GM19455 (cell line): ENCODE results near the gene IL22RA2.
A peak's percentile ranks its signal among the peaks of the same experiment; 100 is the strongest.

Experiments
- ATAC-seq: cut with Tn5 transposase; IDR thresholded peaks from one replicate; pipeline ENCODE4 v1.9.1; 2021; ENCODE audit not compliant: unreplicated experiment

IL22RA2 gene

GRCh38 chr6:137097526-137097925, 75.9 kb downstream of the IL22RA2 start:
- ATAC-seq: no peak

GRCh38 chr6:137097057-137097456, 76.4 kb downstream of the IL22RA2 start:
- ATAC-seq: peak; percentile 43

- peak; percentile 74 for ATAC-seq
Observed at GRCh38 chr6:137095651-137096238, 77.7 kb downstream of the IL22RA2 start.

- ATAC-seq: no peak
Observed at GRCh38 chr6:137095093-137095492, 78.4 kb downstream of the IL22RA2 start.

- peak; percentile 47 for ATAC-seq
Observed at GRCh38 chr6:137094411-137095008, 78.9 kb downstream of the IL22RA2 start.
